GM18868 (cell line): Measurements from ENCODE around the gene ZNF141.
"Not testable (repeated sequence)": the region's sequence is repeated elsewhere in the genome, so short reads cannot be mapped to it uniquely, and the experiment has no call there.

Experiments
- ATAC-seq: cut with Tn5 transposase; IDR thresholded peaks from one replicate; pipeline ENCODE4 v1.9.1; 2021; ENCODE audit warnings: mild to moderate bottlenecking, moderate library complexity; ENCODE audit not compliant: unreplicated experiment

Gene ZNF141

DNA sequence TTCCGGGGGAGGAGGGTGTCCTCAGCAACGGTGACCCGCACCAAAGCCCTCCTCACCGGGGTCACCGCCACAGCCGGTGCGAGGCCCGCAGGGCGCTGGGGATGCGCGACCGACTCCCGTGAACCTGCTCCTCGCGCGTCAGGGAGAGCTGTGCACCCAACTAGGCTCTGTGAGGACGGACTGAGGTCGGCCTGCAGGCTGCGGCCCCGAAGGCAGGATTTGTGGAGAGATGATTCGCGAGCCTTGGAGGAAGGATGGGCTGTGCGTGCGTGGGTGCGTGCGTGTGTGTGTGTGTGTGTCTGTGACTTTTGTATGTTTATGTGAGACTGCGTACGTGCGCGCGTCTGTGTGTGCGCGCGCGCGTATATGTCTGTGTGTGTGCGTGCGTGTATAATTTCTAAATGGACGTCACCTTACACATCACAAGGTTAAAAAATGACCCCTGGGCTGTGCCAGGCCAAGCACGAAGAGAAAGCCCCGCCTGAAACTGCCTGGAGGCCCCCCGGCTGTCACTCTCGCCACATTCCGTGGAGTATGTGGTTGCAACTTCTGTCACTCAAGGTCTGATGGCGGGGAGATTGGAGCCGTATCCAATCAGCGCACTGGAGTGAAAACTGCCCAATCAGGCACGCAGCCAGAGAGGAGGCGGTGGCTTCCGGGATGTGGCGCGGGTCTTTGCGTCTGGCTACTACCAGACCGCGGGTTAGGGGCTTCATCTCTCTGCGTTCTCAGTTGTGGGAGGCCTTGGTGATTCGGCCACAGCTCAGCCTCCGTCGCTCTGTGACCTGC, at the start of gene ZNF141:
ZNF141 (plus strand) TSS at position 672 of the 789 bp plus-strand sequence. CDS start 170 bp downstream, outside the sequence.
- peak; percentile 93 for ATAC-seq

DNA sequence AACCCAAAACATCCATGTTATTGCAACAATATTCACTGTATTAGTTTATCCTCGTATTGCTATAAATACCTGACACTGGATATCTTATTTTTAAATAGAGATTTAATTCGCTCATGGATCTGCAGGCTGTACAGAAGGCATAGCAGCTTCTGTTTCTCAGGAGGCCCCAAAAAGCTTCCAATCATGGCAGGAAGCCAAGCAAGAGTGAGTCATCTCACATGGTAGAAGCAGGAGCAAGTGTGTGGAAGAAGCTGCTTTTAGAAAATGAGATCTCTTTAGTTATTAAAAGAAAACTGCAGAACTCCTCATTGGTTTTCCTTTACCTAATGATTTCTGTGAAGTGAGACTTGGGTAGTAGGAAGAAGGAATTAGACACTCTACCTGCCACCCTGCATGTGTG, 48.7 kb upstream of the ZNF141 start:
- no peak for ATAC-seq

DNA sequence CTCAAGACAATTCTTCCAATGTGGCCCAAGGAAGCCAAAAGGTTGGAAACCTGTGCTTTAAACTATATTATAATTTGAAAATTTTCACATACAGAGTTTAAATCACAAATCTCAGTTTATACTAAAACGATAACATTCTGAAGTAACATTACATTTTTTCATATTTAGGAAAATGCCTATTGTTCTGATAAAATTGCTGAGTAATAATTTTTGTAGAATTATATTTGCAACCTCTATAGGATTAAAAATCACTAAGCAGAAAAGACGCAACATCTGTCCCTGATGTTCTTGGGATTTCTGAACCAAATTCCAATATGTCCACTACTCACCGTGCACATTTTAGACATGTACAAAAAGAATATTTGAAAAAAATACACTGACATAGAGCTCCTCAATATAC, 42.9 kb upstream of the ZNF141 start:
- ATAC-seq: no peak

DNA sequence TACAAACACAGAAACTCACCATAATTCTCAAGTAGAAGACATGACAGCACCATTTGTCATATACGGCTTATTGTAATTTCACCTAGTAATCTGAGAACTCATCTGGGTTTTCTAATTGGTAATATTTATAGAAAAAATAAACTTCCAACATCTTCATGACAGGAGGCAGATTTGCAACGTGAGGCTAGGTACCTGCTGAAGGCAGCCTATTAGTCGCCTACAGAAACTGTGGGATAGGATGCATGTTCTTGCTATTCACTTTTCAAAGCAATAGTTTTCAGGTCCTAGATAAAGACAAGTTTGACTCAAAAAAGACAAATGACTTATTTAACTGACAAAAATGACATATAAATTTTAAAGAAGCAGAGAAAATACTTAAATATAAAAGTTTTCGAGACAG, 35.2 kb upstream of the ZNF141 start:
- no peak for ATAC-seq

DNA sequence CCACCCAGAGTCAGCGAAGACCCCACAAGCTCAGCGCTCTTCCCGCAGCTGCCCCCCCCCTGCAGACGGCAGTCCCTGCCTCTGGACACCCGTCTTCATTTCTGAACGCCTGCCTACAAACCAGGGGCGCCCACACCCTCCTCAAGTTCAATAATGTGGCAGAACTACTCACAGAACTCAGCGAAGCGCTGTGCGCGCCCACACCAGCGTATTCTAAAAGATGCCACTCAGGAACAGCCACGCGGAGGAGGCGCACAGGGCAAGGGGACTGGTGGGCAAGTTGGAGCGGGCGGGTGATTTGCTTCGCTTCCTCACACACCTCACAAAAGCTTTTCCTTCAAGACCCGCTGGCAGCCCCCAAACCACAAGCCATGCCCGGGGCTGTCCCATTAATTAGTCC, 33.1 kb upstream of the ZNF141 start:
- not testable (repeated sequence) for ATAC-seq

DNA sequence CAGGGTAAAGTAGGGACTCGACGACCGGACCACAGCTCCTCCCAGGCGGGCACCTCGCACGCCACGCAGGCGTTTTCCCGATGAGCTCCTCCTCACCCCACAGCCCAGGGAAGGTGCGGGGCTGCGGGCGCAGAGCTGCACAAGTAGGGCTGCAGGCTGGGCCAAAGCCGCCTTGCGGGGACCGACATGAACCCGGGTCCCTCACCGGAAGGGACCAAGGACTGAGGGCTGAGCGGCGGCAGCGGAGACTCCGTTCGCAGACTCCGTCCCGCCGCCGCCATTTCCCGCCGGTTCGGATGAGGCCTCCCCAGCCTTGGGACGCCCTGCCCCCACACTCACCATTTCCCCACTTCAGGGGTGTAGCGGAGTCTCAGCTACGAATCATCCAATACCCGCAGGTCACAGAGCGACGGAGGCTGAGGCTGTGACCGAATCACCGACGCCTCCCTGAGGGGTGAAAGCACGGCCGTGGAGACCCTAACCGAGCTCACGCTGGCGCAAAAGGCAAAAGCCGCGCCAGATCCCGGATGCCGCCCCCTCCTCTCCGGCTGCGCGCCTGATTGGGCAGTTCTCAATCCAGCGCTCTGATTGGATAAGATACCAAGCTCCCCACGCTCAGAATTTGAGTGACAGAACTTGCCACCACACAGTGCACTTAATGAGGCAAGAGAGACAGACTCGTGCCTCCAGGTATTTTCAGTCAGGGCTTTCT, 32.5 kb upstream of the ZNF141 start, which contains the start of gene ZNF732:
ZNF732 (minus strand) TSS at position 506 of the 712 bp plus-strand sequence; CDS start at position 342, 164 bp downstream.
- ATAC-seq: no peak

DNA sequence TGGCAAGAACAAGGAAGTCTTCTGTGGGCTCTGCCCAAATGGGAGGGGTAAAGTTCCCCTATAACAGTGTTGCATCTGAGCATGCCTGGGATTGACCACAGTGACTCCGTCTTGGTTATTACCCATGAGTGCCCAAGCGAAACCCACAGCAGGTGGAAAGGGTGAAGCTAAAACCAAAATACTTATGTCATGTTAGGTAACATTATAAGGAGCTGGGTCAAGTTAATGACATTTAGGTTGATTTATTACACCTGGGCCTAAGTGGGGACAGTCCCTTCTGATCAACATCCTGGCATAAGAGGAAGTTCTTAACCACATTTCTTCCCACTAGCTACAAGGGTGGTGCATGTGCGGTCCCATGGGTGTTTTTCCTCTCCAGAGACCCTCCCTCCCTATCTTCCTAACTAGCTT, 31.1 kb upstream of the ZNF141 start:
- peak; percentile 77 for ATAC-seq

DNA sequence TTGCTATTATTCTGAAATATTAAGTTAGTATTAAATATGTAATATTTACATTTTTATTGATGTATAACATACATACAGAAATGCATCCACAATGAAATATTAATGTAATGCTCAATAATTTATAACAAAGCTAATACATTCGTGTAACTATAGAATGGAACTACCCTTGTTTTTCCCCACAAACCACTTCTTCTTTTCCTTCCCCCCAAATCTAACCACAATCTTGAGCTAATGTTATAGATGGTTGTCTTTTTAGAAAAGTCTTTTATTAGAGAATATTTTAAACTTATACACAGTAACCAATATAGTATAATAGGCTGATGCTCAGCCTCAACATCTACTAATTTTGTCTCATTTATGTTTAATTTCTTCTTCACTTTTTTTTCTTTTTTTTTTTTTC, 27.8 kb upstream of the ZNF141 start:
- ATAC-seq: no peak

DNA sequence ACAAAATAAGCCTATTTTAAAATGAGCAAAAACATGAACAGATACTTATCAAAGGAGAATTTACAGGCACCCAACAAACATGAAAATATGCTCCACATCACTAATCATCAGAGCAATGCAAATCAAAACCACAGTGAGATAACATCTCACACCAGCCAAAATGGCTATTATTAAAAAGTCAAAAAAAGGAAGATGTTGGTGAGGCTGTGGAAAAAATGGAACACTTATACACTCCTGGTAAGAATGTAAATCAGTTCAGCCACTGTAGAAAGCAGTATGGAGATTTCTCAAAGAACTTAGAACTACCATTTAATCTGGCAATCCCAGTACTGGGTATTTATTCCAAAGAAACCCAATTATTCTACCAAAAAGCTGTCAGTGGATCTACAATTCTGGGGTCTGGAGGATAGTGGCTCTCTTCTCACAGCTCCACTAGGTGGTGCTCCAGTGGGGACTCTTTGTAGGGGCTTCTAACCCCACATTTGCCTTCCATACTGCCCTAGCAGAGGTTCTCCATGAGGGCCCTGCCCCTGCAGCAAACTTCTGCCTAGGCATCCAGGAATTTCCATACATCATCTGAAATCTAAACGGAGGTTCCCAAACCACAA, 23.2 kb upstream of the ZNF141 start:
- no peak for ATAC-seq

DNA sequence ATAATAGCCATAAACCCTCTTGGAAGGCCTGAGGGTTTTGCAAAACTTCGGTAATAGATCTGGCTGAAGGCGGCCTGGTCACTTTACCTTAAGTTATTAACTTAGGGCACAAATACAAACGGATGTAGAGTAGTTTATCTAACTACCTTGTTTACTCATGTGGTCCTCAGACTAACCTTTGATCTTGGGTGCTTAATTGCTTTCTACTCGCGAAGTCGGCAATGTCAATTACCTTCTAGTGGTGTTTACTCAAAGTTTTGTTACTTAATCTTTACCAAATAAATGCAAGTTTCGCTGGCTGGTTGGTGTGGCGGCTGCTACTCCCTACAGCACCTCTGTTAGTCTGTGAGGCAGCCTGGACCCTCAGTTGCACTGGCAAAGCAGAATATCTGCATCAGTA, 8.9 kb upstream of the ZNF141 start:
- ATAC-seq: no peak

DNA sequence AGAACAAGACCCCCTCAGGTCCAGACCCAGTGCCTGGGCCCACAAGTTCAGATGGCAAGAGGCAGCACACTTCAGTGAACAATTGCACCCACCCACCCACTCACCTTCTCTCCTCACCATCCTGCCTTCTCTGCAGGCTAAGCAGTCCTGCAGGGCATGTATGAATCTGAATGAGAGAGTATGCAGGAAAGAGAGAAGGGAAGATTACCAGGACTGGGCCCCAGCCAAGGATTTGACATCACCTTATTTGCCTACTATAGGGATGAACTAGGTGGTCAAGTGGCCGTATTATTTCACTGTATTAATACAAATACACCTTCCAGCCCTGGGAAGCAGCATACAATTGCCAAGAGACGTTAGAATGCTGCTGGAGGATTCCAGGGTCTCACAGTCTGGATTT, 2.1 kb upstream of the ZNF141 start:
- ATAC-seq: no peak

DNA sequence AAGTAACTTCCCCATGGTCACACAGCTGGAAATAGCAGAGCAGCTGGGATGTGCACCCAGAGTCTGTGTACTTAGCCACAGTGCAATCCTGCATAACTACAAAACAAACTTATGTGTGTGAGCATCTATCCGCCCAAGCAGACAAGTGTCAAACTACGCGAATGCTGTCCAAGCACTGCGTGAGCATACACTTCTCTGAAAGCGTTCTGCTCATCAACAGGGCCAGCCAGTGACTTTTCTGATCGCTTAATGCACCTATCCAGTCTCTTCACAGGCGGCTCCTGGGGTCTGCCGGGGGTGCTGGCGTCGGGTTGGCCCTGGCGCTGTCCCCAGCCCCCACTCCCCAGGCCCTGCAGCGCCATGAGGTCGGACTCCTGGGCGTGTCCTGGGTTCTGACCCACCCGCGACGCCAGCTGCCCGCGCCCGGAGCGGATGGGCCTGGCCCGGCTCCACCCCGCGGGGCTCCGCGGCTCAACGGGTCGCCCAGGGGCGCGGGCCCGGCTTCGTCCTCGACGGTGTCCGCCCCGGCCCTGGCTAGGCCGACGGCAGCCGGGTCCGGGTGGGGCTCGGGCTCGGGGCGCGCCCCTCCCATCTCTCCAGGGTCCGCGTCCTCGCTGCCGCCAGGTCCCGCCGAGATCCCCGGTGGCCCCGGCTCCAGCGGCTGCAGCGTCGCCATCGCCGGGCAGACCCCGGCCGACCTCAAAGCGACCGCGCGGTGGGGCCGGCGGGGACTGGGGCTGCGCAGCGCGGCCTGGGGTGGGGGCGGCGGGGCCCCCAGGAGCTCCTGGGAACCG, 1.3 kb upstream of the ZNF141 start:
- peak; percentile 2 for ATAC-seq

DNA sequence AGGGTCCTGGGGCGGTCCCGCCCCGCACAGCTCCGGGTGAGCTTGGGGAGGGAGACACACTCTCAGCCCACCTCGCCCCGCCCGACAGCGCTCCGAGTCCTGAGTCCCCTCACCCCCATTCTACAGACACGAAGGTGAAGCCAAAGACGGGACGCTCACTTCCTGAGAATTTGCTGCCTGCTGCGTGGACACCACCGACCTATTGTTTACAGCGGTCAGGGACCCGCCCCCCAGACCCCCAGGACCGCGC, 796 bp upstream of the ZNF141 start:
- ATAC-seq: no peak

DNA sequence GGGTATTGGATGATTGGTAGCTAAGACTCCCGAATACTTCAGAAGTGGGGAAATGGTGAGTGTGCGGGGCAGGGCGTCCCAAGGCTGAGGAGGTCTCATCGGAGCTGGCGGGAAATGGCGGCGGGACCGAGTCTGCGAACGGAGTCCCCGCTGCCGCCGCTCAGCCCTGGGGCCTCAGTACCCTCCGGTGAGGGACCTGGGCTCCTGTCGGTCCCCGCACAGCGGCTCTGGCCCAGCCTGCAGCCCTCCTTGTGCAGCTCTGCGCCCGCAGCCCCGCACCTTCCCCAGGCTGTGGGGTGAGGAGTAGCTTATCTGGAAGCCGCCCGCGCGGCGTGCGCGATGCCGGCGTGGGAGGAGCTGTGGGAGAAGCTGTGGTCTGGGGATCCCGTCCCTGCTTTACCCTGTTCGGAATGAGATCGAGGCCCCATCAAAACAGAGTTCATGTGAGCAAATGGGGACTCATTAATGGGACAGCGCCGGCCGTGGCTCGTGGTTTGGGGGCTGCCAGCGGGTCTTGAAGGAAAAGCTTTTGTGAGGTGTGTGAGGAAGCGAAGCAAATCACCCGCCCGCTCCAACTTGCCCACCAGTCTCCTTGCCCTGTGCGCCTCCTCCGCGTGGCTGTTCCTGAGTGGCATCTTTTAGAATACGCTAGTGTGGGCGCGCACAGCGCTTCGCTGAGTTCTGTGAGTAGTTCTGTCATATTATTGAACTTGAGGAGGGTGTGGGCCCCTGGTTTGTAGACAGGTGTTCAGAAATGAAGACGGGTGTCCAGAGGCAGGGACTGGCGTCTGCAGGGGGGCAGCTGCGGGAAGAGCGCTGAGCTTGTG, 531 bp downstream of the ZNF141 start:
- ATAC-seq: peak; percentile 30

DNA sequence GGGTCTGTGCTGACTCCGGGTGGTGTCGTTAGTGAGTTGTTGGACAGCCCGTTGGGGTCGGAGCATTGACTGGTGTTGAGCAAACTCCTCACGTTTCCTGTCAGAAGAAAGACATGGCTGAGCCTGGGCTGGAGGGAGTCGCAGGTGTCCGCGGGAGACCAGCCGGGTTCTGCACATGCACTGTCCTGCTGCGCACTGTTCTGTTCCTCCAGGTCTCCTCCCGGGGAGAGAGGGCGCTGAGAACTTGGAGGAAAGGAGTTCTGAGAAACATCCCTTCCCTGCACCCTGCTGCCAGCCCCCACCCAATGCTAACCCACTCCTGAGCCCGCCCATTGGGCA, 1.1 kb downstream of the ZNF141 start:
- ATAC-seq: no peak

DNA sequence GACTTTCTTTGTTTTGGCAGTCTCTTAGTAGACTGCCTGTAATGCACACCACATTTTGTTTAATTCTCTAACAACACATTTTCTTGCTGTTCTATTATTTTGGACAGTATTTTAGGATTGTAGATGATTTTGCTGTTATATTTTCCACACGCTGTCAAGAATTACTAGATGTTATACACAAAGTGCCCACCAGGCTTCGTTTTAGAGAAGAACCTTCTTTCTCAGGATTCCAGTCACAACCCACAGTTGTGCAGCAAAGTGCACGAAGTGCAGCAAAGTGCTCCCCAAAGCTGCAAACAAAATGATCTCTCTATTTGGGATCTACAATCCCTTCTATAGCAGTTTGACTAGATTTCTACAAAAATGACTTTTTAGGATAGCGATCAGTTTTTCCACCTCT, 2.4 kb downstream of the ZNF141 start:
- ATAC-seq: no peak

DNA sequence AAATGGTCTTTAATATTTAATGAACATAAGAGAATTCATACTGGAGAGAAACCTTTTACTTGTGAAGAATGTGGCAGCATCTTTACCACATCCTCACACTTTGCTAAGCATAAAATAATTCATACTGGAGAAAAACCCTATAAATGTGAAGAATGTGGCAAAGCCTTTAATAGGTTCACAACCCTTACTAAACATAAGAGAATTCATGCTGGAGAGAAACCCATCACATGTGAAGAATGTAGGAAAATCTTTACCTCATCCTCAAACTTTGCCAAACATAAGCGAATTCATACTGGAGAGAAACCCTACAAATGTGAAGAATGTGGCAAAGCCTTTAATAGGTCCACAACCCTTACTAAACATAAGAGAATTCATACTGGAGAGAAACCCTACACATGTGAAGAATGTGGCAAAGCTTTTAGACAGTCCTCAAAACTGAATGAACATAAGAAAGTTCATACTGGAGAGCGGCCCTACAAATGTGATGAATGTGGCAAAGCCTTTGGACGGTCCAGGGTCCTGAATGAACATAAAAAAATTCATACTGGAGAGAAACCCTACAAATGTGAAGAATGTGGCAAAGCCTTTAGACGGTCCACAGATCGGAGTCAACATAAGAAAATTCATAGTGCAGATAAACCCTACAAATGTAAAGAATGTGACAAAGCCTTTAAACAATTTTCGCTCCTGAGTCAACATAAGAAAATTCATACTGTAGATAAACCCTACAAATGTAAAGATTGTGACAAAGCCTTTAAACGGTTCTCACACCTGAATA, 35.6 kb downstream of the ZNF141 start:
- ATAC-seq: no peak

DNA sequence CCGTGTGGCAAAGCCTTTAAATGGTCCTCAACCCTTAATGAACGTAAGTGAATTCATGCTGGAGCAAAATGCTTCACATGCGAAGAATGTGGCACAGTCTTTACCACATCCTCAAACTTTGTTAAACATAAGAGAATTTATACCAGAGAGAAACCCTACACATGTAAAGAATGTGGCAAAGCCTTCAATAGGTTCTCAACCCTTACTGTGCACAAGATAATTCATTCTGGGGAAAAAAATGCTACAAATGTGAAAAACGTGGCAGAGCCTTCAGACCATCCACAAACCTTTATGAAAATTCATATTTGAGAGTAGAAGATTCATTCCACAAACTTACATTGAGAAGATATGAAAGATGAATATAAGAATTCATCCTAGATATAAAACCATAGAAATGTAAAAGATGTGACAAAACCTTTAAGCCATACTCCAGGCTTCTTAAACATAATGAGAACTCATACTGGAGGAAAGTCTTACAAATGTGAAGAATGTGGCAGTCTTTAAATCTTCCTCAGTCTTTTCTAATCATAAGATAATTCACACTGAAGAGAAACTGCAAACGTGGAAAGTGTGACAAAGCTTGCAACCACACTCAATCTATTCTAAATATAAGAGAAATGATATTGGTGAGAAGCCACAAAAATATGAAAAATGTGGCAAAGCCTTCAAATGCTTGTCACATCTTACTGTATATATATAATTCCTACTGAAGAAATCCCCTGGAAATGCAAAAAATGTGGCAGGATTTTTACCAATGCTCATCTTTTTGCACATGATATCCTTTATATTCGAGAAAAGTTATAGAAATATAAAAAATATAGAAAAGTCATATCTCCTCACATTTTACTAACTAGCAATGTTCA, 36.9 kb downstream of the ZNF141 start:
- no peak for ATAC-seq
